Fibroblast of skin of scalp (primary cell): Measurements from ENCODE around the gene SPEF2.
A peak's percentile ranks its signal among the peaks of the same experiment; 100 is the strongest.

Experiments used
- DNase-seq: peaks from one replicate; pipeline ENCODE4 v3.0.0-alpha.2; 2013

Gene SPEF2

GRCh38 chr5:35785601-35786085, 168.0 kb downstream of the SPEF2 start:
- DNase-seq, result no peak

GRCh38 chr5:35788724-35789123, 171.1 kb downstream of the SPEF2 start:
- no peak for DNase-seq

GRCh38 chr5:35789732-35790456, 172.2 kb downstream of the SPEF2 start:
- DNase-seq, result peak; percentile 81

GRCh38 chr5:35790457-35790822, 172.8 kb downstream of the SPEF2 start:
- no peak for DNase-seq

GRCh38 chr5:35794328-35794619, 176.6 kb downstream of the SPEF2 start:
- DNase-seq, result no peak

GRCh38 chr5:35794684-35795375, 177.2 kb downstream of the SPEF2 start:
- no peak for DNase-seq

- no peak for DNase-seq
Observed at GRCh38 chr5:35799181-35799580, 181.5 kb downstream of the SPEF2 start.

GRCh38 chr5:35799753-35800152, 182.1 kb downstream of the SPEF2 start:
- DNase-seq, result peak; percentile 62

GRCh38 chr5:35803191-35803651, 185.6 kb downstream of the SPEF2 start:
- DNase-seq, result peak; percentile 83

- no peak for DNase-seq
Observed at GRCh38 chr5:35804201-35804653, 186.6 kb downstream of the SPEF2 start.

- DNase-seq, result no peak
Observed at GRCh38 chr5:35804841-35805240, 187.2 kb downstream of the SPEF2 start.

- no peak for DNase-seq
Observed at GRCh38 chr5:35810601-35811000, 192.9 kb downstream of the SPEF2 start.

GRCh38 chr5:35811108-35811741, 193.6 kb downstream of the SPEF2 start:
- no peak for DNase-seq

GRCh38 chr5:35813521-35813920, 195.9 kb downstream of the SPEF2 start:
- no peak for DNase-seq

GRCh38 chr5:35815089-35815936, 197.7 kb downstream of the SPEF2 start:
- peak; percentile 15 for DNase-seq

GRCh38 chr5:35816881-35817521, 199.3 kb downstream of the SPEF2 start:
- no peak for DNase-seq

- DNase-seq, result no peak
Observed at GRCh38 chr5:35819026-35819425, 201.4 kb downstream of the SPEF2 start.

GRCh38 chr5:35819668-35820067, 202.0 kb downstream of the SPEF2 start:
- no peak for DNase-seq

- no peak for DNase-seq
Observed at GRCh38 chr5:35820735-35821134, 203.1 kb downstream of the SPEF2 start.

GRCh38 chr5:35821513-35821912, 203.8 kb downstream of the SPEF2 start:
- DNase-seq, result no peak

- DNase-seq, result no peak
Observed at GRCh38 chr5:35822511-35822910, 204.8 kb downstream of the SPEF2 start.
